ENCODE results near the gene ECE1. TPM values are rescaled to one million over a fixed set of nuclear protein-coding genes. Genes with fewer than 3 reads are reported as not detected.

Gene ECE1
- total RNA-seq, 1 donor from 2014 or later, result 209 TPM

- intact Hi-C loops (cut with micrococcal nuclease), result no loop called here
- H3K9me3 Mint-ChIP-seq, result no peaks in the 10 kb centered on the region
- no peak for DNase-seq
- no peak for TF ChIP-seq CTCF (IDR thresholded peaks at IDR 0.05)
- H3K4me1 Mint-ChIP-seq, result peaks cover 13% of the 10 kb centered on the region
- no peak overlapping the region for H3K4me3 Mint-ChIP-seq
- no peaks in the 10 kb centered on the region for H3K27me3 Mint-ChIP-seq
- POLR2A ChIA-PET, result interaction anchor here (5.9 kb wide), 1 partner anchor 25 kb away, joined by 62 read pairs; no protein-coding TSS in a partner anchor
- peaks cover 94% of the 10 kb centered on the region for H3K36me3 Mint-ChIP-seq (ENCODE audit: low read depth)
- H3K27ac Mint-ChIP-seq, result no peak overlapping the region
- CTCF ChIA-PET, result interaction anchor here (0.6 to 5.4 kb wide), 11 partner anchors 13 to 99 kb away, joined by 3 to 144 read pairs (median 25); no protein-coding TSS in a partner anchor
- no peak for ATAC-seq (ENCODE audit: low read depth)
These were observed 21.7 kb downstream of the ECE1 start for GRCh38 chr1:21268281-21269239.

- H3K27ac Mint-ChIP-seq, result no peak overlapping the region
- H3K4me1 Mint-ChIP-seq, result peaks cover 18% of the 10 kb centered on the region
- H3K9me3 Mint-ChIP-seq, result no peaks in the 10 kb centered on the region
- no peak for ATAC-seq (ENCODE audit: low read depth)
- DNase-seq, result no peak
- CTCF ChIA-PET, result interaction anchor here (5.4 kb wide), 1 partner anchor 100 kb away, joined by 144 read pairs; no protein-coding TSS in a partner anchor
- POLR2A ChIA-PET, result no interaction called here
- H3K27me3 Mint-ChIP-seq, result no peaks in the 10 kb centered on the region
- intact Hi-C loops (cut with micrococcal nuclease), result no loop called here
- no peak overlapping the region for H3K4me3 Mint-ChIP-seq
- H3K36me3 Mint-ChIP-seq (ENCODE audit: low read depth), result peaks cover 89% of the 10 kb centered on the region
- TF ChIP-seq CTCF (IDR thresholded peaks at IDR 0.05), result no peak
These were observed 22.8 kb downstream of the ECE1 start for GRCh38 chr1:21267191-21268077.

GRCh38 chr1:21266119-21266774, 24.0 kb downstream of the ECE1 start:
- ChIA-PET CTCF (no interaction called here), POLR2A (interaction anchor here (0.6 kb wide), 1 partner anchor 102 kb away, joined by 4 read pairs; no protein-coding TSS in a partner anchor)
- no peak for TF ChIP-seq CTCF (IDR thresholded peaks at IDR 0.05)
- Mint-ChIP-seq H3K27me3 (no peaks in the 10 kb centered on the region), H3K36me3 (ENCODE audit: low read depth) (peaks cover 88% of the 10 kb centered on the region), H3K27ac (no peak overlapping the region), H3K9me3 (no peaks in the 10 kb centered on the region), H3K4me3 (no peak overlapping the region), H3K4me1 (peaks cover 28% of the 10 kb centered on the region)
- DNase-seq (no peak), ATAC-seq (ENCODE audit: low read depth) (no peak)
- intact Hi-C loops (cut with micrococcal nuclease), result no loop called here

GRCh38 chr1:21265644-21266043, 24.6 kb downstream of the ECE1 start:
- no peaks in the 10 kb centered on the region for H3K27me3 Mint-ChIP-seq
- H3K9me3 Mint-ChIP-seq, result no peaks in the 10 kb centered on the region
- CTCF ChIA-PET, result no interaction called here
- no peak overlapping the region for H3K4me3 Mint-ChIP-seq
- H3K4me1 Mint-ChIP-seq, result peaks cover 28% of the 10 kb centered on the region
- POLR2A ChIA-PET, result interaction anchor here (0.6 kb wide), 1 partner anchor 102 kb away, joined by 4 read pairs; no protein-coding TSS in a partner anchor
- peaks cover 89% of the 10 kb centered on the region for H3K36me3 Mint-ChIP-seq (ENCODE audit: low read depth)
- DNase-seq (no peak), ATAC-seq (ENCODE audit: low read depth) (no peak)
- intact Hi-C loops (cut with micrococcal nuclease), result no loop called here
- TF ChIP-seq CTCF (IDR thresholded peaks at IDR 0.05), result no peak
- H3K27ac Mint-ChIP-seq, result no peak overlapping the region
